ENCODE measurements around the gene TMTC2. TPM values are rescaled to one million over a fixed set of nuclear protein-coding genes. Genes with fewer than 3 reads are reported as not detected.

Gene TMTC2
- total and polyA plus RNA-seq, 2 donors (not counting 3 experiments of a cell fraction or from before 2014, with no cell fraction given): 4.1 to 7.8 TPM

DNA sequence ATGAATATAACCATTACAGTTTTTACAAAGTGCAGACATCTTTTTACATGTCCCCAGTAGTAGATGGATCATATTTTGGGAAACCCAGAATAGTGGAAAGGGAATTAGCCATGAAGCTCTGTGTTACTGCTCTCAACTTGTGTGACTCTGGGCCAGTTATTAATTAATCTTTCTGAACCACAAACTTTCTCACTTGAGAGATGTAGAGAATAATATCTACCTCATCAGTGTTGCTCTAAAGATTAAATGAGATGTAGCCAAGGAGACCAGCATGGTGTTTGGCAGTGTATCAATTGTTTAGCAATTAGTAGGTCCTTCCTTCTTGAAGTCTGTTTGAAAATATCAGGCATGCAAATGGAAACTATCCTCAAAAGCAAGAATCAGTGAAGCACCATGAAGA, 169.2 kb downstream of the TMTC2 start:
- H3K4me3 ChIP-seq (replicated peaks in 1 of 3; ENCODE audit: insufficient read depth in 1 of 3, low read depth in 1 of 3, low read length in 3 of 3): no peak overlapping the region
- no peak overlapping the region for H2AFZ ChIP-seq (ENCODE audit: low read depth, low read length)
- H3K4me1 ChIP-seq (ENCODE audit: control insufficient read depth, extremely low read depth, insufficient read depth, low read length): peaks cover 24% of the 10 kb centered on the region
- H3K79me2 ChIP-seq (ENCODE audit: control insufficient read depth, insufficient read depth, low read length): no peaks in the 10 kb centered on the region
- no peaks in the 10 kb centered on the region for H3K9me3 ChIP-seq (replicated peaks; ENCODE audit: control insufficient read depth, insufficient read depth, low read length)
- ChIA-PET POLR2A (no interaction called here), CTCF (interaction anchor here (1.9 kb wide), 1 partner anchor 11 kb away, joined by 6 read pairs; no protein-coding TSS in a partner anchor)
- H3K9me1 ChIP-seq (replicated peaks; ENCODE audit: control insufficient read depth, extremely low read depth, insufficient read depth, low read length): no peaks in the 10 kb centered on the region
- FAIRE-seq (no peak), DNase-seq (ENCODE audit: low read depth, low spot score) (no peak)
- BruUV-seq (replicated peaks): no TSS peak
- intact Hi-C loops (cut with micrococcal nuclease) (loop anchor here (2.0 to 5.0 kb wide), 3 partner anchors 119 to 169 kb away; partner anchors contain the start of gene TMTC2), dilution Hi-C loops (cut with MboI; ENCODE audit: extremely low pct_ligation_motif_present, low sequenced_read_pairs) (no loop called here)
- no peaks in the 10 kb centered on the region for H4K20me1 ChIP-seq (replicated peaks; ENCODE audit: control insufficient read depth, extremely low read depth, insufficient read depth, low read length)
- no peaks in the 10 kb centered on the region for H3K36me3 ChIP-seq (ENCODE audit: control insufficient read depth in 2 of 2, extremely low read depth in 1 of 2, insufficient read depth in 2 of 2, low read length in 2 of 2)
- H3K27me3 ChIP-seq (ENCODE audit: control insufficient read depth in 2 of 2, insufficient read depth in 2 of 2, low read length in 2 of 2): no peaks in the 10 kb centered on the region
- no peak overlapping the region for H3K9ac ChIP-seq (replicated peaks; ENCODE audit: extremely low read depth, insufficient read depth, low read length)
- no peak overlapping the region for H3K4me2 ChIP-seq (ENCODE audit: insufficient read depth, low read length)
- no peak overlapping the region for H3K27ac ChIP-seq (ENCODE audit: insufficient read depth, low read depth, low read length)
- no peak for TF ChIP-seq JUN (IDR thresholded peaks at IDR 0.05; ENCODE audit: borderline replicate concordance, insufficient read depth, insufficient read length, low read depth)
- TF ChIP-seq FOS (IDR thresholded peaks at IDR 0.05; ENCODE audit: borderline replicate concordance, insufficient read depth, low read length): no peak
- TF ChIP-seq, protein P1, sequence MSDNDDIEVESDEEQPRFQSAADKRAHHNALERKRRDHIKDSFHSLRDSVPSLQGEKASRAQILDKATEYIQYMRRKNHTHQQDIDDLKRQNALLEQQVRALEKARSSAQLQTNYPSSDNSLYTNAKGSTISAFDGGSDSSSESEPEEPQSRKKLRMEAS (IDR thresholded peaks at IDR 0.05; ENCODE audit: insufficient read depth, insufficient read length): no peak
- no peak for TF ChIP-seq POLR2A (IDR thresholded peaks at IDR 0.05; ENCODE audit: low read depth, low read length)
- no peak for TF ChIP-seq POLR2AphosphoS5 (IDR thresholded peaks at IDR 0.05; ENCODE audit: insufficient read depth, low read depth, low read length)

DNA sequence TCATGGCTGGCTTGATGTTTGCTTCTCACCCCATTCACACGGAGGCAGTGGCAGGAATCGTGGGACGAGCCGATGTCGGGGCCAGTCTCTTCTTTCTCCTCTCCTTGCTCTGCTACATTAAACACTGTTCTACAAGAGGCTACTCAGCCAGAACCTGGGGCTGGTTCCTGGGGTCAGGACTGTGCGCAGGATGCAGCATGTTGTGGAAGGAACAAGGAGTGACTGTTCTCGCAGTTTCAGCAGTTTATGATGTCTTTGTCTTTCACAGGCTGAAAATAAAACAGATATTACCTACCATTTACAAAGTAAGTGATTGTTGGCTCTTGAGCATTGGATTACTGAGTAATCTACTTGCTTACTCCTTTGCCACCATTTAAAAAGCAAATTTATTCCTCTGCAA, 170.6 kb downstream of the TMTC2 start:
- FAIRE-seq (no peak), DNase-seq (ENCODE audit: low read depth, low spot score) (peak; percentile 70)
- no peak for TF ChIP-seq GATA2 (IDR thresholded peaks at IDR 0.05; ENCODE audit: insufficient read depth, insufficient read length, low read depth, low read length)
- peak; percentile 3 for TF ChIP-seq FOS (IDR thresholded peaks at IDR 0.05; ENCODE audit: borderline replicate concordance, insufficient read depth, low read length)
- TF ChIP-seq, protein P2, sequence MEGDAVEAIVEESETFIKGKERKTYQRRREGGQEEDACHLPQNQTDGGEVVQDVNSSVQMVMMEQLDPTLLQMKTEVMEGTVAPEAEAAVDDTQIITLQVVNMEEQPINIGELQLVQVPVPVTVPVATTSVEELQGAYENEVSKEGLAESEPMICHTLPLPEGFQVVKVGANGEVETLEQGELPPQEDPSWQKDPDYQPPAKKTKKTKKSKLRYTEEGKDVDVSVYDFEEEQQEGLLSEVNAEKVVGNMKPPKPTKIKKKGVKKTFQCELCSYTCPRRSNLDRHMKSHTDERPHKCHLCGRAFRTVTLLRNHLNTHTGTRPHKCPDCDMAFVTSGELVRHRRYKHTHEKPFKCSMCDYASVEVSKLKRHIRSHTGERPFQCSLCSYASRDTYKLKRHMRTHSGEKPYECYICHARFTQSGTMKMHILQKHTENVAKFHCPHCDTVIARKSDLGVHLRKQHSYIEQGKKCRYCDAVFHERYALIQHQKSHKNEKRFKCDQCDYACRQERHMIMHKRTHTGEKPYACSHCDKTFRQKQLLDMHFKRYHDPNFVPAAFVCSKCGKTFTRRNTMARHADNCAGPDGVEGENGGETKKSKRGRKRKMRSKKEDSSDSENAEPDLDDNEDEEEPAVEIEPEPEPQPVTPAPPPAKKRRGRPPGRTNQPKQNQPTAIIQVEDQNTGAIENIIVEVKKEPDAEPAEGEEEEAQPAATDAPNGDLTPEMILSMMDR (IDR thresholded peaks at IDR 0.05; ENCODE audit: extremely low read depth in 1 of 2, insufficient read depth in 1 of 2, low read depth in 1 of 2, low read length in 2 of 2): no peak
- peak overlapping the region; percentile 71 for H3K27ac ChIP-seq (ENCODE audit: insufficient read depth, low read depth, low read length)
- dilution Hi-C loops (cut with MboI; ENCODE audit: extremely low pct_ligation_motif_present, low sequenced_read_pairs): no loop called here
- H3K9me1 ChIP-seq (replicated peaks; ENCODE audit: control insufficient read depth, extremely low read depth, insufficient read depth, low read length): no peaks in the 10 kb centered on the region
- H2AFZ ChIP-seq (ENCODE audit: low read depth, low read length): peak overlapping the region; percentile 40
- H3K4me3 ChIP-seq (replicated peaks in 1 of 3; ENCODE audit: insufficient read depth in 1 of 3, low read depth in 1 of 3, low read length in 3 of 3): peak overlapping the region in 1 of 3 experiments; percentile 37
- no TSS peak for BruUV-seq (replicated peaks)
- peaks cover 31% of the 10 kb centered on the region for H3K4me1 ChIP-seq (ENCODE audit: control insufficient read depth, extremely low read depth, insufficient read depth, low read length)
- no peaks in the 10 kb centered on the region for H3K36me3 ChIP-seq (ENCODE audit: control insufficient read depth in 2 of 2, extremely low read depth in 1 of 2, insufficient read depth in 2 of 2, low read length in 2 of 2)
- intact Hi-C loops (cut with micrococcal nuclease): loop anchor here (2.0 to 5.0 kb wide), 3 partner anchors 120 to 170 kb away; partner anchors contain the start of gene TMTC2
- no peaks in the 10 kb centered on the region for H3K9me3 ChIP-seq (replicated peaks; ENCODE audit: control insufficient read depth, insufficient read depth, low read length)
- H3K79me2 ChIP-seq (ENCODE audit: control insufficient read depth, insufficient read depth, low read length): no peaks in the 10 kb centered on the region
- ChIA-PET POLR2A (no interaction called here), CTCF (interaction anchor here (1.4 kb wide), 1 partner anchor 171 kb away, joined by 4 read pairs; no protein-coding TSS in a partner anchor)
- H3K4me2 ChIP-seq (ENCODE audit: insufficient read depth, low read length): peak overlapping the region; percentile 87
- H3K27me3 ChIP-seq (ENCODE audit: control insufficient read depth in 2 of 2, insufficient read depth in 2 of 2, low read length in 2 of 2): no peaks in the 10 kb centered on the region
- H4K20me1 ChIP-seq (replicated peaks; ENCODE audit: control insufficient read depth, extremely low read depth, insufficient read depth, low read length): no peaks in the 10 kb centered on the region
- H3K9ac ChIP-seq (replicated peaks; ENCODE audit: extremely low read depth, insufficient read depth, low read length): peak overlapping the region; percentile 48
